HepG2 (cell line): ENCODE measurements around the gene ZNF79. TPM values are rescaled to one million over a fixed set of nuclear protein-coding genes. Genes with fewer than 3 reads are reported as not detected.
A peak's percentile ranks its signal among the peaks of the same experiment; 100 is the strongest.

Source experiments
- ATAC-seq: fragments of 200-7000 bp; cut with Tn5 transposase; 3 replicates; pipeline ENCODE4 v1.9.1; 2020; ENCODE audit warnings: mild to moderate bottlenecking, moderate library complexity
- BruUV-seq: library from RNA; stranded (reverse); fragments of 400-500 nt; replicated peaks from 2 replicates; lab custom pipeline; 2021; lab: Mats Ljungman, UMichigan
- CTCF ChIA-PET: fragments of 300-600 bp; formaldehyde crosslinking; extraction: SDS; loops from one replicate; lab custom pipeline; 2021; ENCODE audit warnings: low total read pairs, inconsistent platforms, low intra/inter-chr PET ratio; lab: Yijun Ruan, JAX
- POLR2A ChIA-PET: fragments of 350-600 bp; sonication (Branson Sonifier 250); formaldehyde crosslinking; loops from one replicate; lab custom pipeline; 2020; ENCODE audit warnings: antibody characterized with exemption, inconsistent platforms; lab: Yijun Ruan, JAX
- DNase-seq: peaks from one replicate; pipeline ENCODE4 v3.0.0-alpha.2; 2015; ENCODE audit warnings: low spot score
- FAIRE-seq: peaks from 3 replicates; lab custom pipeline; 2011; peaks lifted over from hg19 to GRCh38; lab: Jason Lieb, UNC
- H2AFZ ChIP-seq: one replicate; pipeline ENCODE4 v1.6.1; 2011; ENCODE audit warnings: low read length, inconsistent platforms
- H3K27ac ChIP-seq: fragments of 300-600 bp; 3 replicates; pipeline ENCODE4 v1.8.0; 2011; ENCODE audit warnings: mixed run types, mild to moderate bottlenecking, mixed read lengths, low read length, inconsistent platforms; ENCODE audit not compliant: insufficient read depth; ENCODE audit errors: extremely low read length
- H3K27me3 ChIP-seq, 2 experiments: fragments of 200-600 bp in 1 of 2; 2 replicates in 1 of 2; 3 replicates in 1 of 2; pipeline versions ENCODE4 v1.6.0 to v1.8.0; 2011; ENCODE audit warnings: low read length in 2 of 2, mild to moderate bottlenecking in 2 of 2, moderate library complexity in 2 of 2, inconsistent platforms in 1 of 2; ENCODE audit not compliant: insufficient read depth in 2 of 2, control insufficient read depth in 1 of 2
- H3K36me3 ChIP-seq, 2 experiments: fragments of 200-600 bp in 1 of 2; replicated peaks in 1 of 2; 2 replicates in 1 of 2; 3 replicates in 1 of 2; pipeline versions ENCODE4 v1.5.1 to v1.8.0; 2011; ENCODE audit warnings: low read length in 2 of 2, inconsistent platforms in 1 of 2; ENCODE audit not compliant: insufficient read depth in 2 of 2, control insufficient read depth in 1 of 2
- H3K4me1 ChIP-seq: 2 replicates; pipeline ENCODE4 v1.5.1; 2012; ENCODE audit warnings: low read length, inconsistent platforms; ENCODE audit not compliant: insufficient read depth
- H3K4me2 ChIP-seq: 2 replicates; pipeline ENCODE4 v1.6.0; 2011; ENCODE audit warnings: low read depth, low read length, inconsistent platforms
- H3K4me3 ChIP-seq, 3 experiments: fragments of 200-600 bp in 1 of 3; sonication (generic), shearing (Covaris generic) in 1 of 3; replicated peaks in 1 of 3; 2 replicates each; pipeline ENCODE4 v1.5.1; 2011 to 2016; ENCODE audit warnings: low read length in 3 of 3, inconsistent platforms in 2 of 3, low read depth in 2 of 3, mild to moderate bottlenecking in 2 of 3, control low read depth in 1 of 3, mixed read lengths in 1 of 3; ENCODE audit not compliant: insufficient read depth in 1 of 3
- H3K79me2 ChIP-seq: one replicate; pipeline ENCODE4 v1.6.1; 2011; ENCODE audit warnings: low read length, inconsistent platforms; ENCODE audit not compliant: insufficient read depth
- H3K9ac ChIP-seq: 2 replicates; pipeline ENCODE4 v1.6.0; 2011; ENCODE audit warnings: mild to moderate bottlenecking, low read depth, low read length, inconsistent platforms; ENCODE audit not compliant: insufficient read depth
- H3K9me3 ChIP-seq: 2 replicates; pipeline ENCODE4 v1.5.1; 2012; ENCODE audit warnings: mild to moderate bottlenecking, low read length
- H4K20me1 ChIP-seq: 2 replicates; pipeline ENCODE4 v1.6.0; 2011; ENCODE audit warnings: inconsistent platforms, mild to moderate bottlenecking, low read length, moderate library complexity; ENCODE audit not compliant: insufficient read depth
- ATF7-NPFF ChIP-seq: sonication (generic); formaldehyde crosslinking; IDR thresholded peaks from 2 replicates; pipeline ENCODE4 v1.8.1; 2023; ENCODE audit warnings: mild to moderate bottlenecking, low read depth, missing genetic modification reagents, moderate library complexity
- CTCF ChIP-seq: sonication (generic); formaldehyde crosslinking; IDR thresholded peaks from 2 replicates; pipeline ENCODE4 v1.5.0; 2020; ENCODE audit warnings: mild to moderate bottlenecking, missing genetic modification reagents, moderate library complexity
- ESRRA ChIP-seq: sonication (generic); formaldehyde crosslinking; IDR thresholded peaks from 2 replicates; pipeline ENCODE4 v1.5.1; 2020; ENCODE audit warnings: mild to moderate bottlenecking, low read depth, missing genetic modification reagents
- FOSL1 ChIP-seq: sonication (generic); formaldehyde crosslinking; IDR thresholded peaks from 2 replicates; pipeline ENCODE4 v1.9.0; 2021; ENCODE audit warnings: missing genetic modification reagents, borderline replicate concordance
- HMGXB4 ChIP-seq, 2 experiments: sonication (generic) in 1 of 2; formaldehyde crosslinking in 1 of 2; IDR thresholded peaks; 2 replicates each; pipeline versions ENCODE4 v1.4.0 to v1.6.1; 2018 to 2020; ENCODE audit warnings: missing genetic modification reagents in 2 of 2, borderline replicate concordance in 1 of 2, low read depth in 1 of 2, mild to moderate bottlenecking in 1 of 2, missing biosample characterization in 1 of 2
- HNRNPL ChIP-seq: fragments of 200-400 bp; formaldehyde crosslinking; IDR thresholded peaks from 2 replicates; pipeline ENCODE4 v1.6.1; 2017; ENCODE audit warnings: mild to moderate bottlenecking, low read depth, low read length
- KMT2B ChIP-seq: IDR thresholded peaks from 2 replicates; pipeline ENCODE4 v1.6.1; 2016; ENCODE audit warnings: missing genetic modification reagents, missing compliant biosample characterization
- LRRFIP1 ChIP-seq: sonication (generic); formaldehyde crosslinking; conservative IDR thresholded peaks from 2 replicates; pipeline ENCODE4 v1.4.0; 2020; ENCODE audit warnings: missing genetic modification reagents
- MAFF ChIP-seq: IDR thresholded peaks from 2 replicates; pipeline ENCODE4 v1.6.1; 2011; ENCODE audit warnings: low read depth, low read length, improper control_type of control experiment
- MAFK ChIP-seq, 2 experiments: IDR thresholded peaks in 1 of 2; conservative IDR thresholded peaks in 1 of 2; 2 replicates each; pipeline ENCODE4 v1.6.1; 2011; ENCODE audit warnings: improper control_type of control experiment in 2 of 2, low read length in 2 of 2
- MED8 ChIP-seq: sonication (generic); formaldehyde crosslinking; IDR thresholded peaks from 2 replicates; pipeline ENCODE4 v1.8.1; 2023; ENCODE audit warnings: mild to moderate bottlenecking, missing genetic modification reagents; ENCODE audit not compliant: insufficient replicate concordance
- POLR2AphosphoS2 ChIP-seq: IDR thresholded peaks from 2 replicates; pipeline ENCODE4 v1.6.1; 2011; ENCODE audit warnings: low read depth, low read length, improper control_type of control experiment
- POLR2G ChIP-seq: fragments of 200-400 bp; formaldehyde crosslinking; IDR thresholded peaks from 2 replicates; pipeline ENCODE4 v1.6.1; 2018; ENCODE audit warnings: mild to moderate bottlenecking, low read depth, low read length, moderate library complexity
- RBFOX2 ChIP-seq: fragments of 200-400 bp; formaldehyde crosslinking; IDR thresholded peaks from 2 replicates; pipeline ENCODE4 v1.6.1; 2017; ENCODE audit warnings: low read depth, mild to moderate bottlenecking, low read length
- ZBTB14 ChIP-seq: sonication (generic); formaldehyde crosslinking; IDR thresholded peaks from 2 replicates; pipeline ENCODE4 v1.4.0; 2020; ENCODE audit warnings: missing genetic modification reagents
- ZNF550 ChIP-seq: sonication (generic); formaldehyde crosslinking; IDR thresholded peaks from 2 replicates; pipeline ENCODE4 v1.4.0; 2020; ENCODE audit warnings: mild to moderate bottlenecking, missing genetic modification reagents, borderline replicate concordance
- WGBS: methylation state at CpG from one replicate; pipeline ENCODE4 v1.1.6; 2017; ENCODE audit warnings: low lambda C conversion rate; 5-methylcytosine and 5-hydroxymethylcytosine counted together
- in situ Hi-C: cut with HindIII; loops from 2 replicates; pipeline ENCODE4 v1.10.0; 2017; ENCODE audit warnings: low pct_unique_long_range_greater_than_20kb; ENCODE audit not compliant: extremely low pct_ligation_motif_present
- intact Hi-C: fragments of 100-400 bp; cut with micrococcal nuclease; formaldehyde crosslinking; loops from one replicate; pipeline ENCODE4 v1.10.0; 2022; ENCODE audit not compliant: unreplicated experiment
- polyA plus RNA-seq, 8 experiments: library from polyadenylated mRNA; depleted of rRNA in 3 of 8; stranded (reverse) in 7 of 8; unstranded in 1 of 8; fragments of >200 nt; fragmentation: Illumina TruSeq in 4 of 8; extraction: Trizol in 4 of 8; gene quantifications; 2 replicates each; pipeline versions ENCODE4 v1.2.1 to v1.2.3, GENCODE V29; 2011 to 2016; ENCODE audit warnings: low read depth in 4 of 8, missing spikeins in 1 of 8, mixed read lengths in 1 of 8; ENCODE audit not compliant: insufficient read depth in 1 of 8
- total RNA-seq, 5 experiments: library from RNA; depleted of rRNA; stranded (reverse); fragments of >200 nt; fragmentation: Illumina TruSeq; extraction: Trizol; gene quantifications; 2 replicates each; pipeline ENCODE4 v1.2.3, GENCODE V29; 2016; ENCODE audit warnings: low read depth in 1 of 5

The ZNF79 gene
- total and polyA plus RNA-seq, 2 of the 13 experiments (the other 11 are each of a cell fraction or from before 2014, with no cell fraction given), result 3.7 to 8.1 TPM

- POLR2A ChIA-PET, result interaction anchor here (1.3 to 3.2 kb wide), 4 partner anchors 11 to 94 kb away, joined by 3 to 14 read pairs (median 6); partner anchors contain the start of gene ZNF79
- Histone ChIP-seq H3K79me2 (peaks cover 27% of the 10 kb centered on the region), H3K4me1 (peaks cover 28% of the 10 kb centered on the region), H3K27ac (no peak overlapping the region), H2AFZ (no peak overlapping the region), H3K9me3 (no peaks in the 10 kb centered on the region), H3K4me2 (no peak overlapping the region), H3K4me3 (no peak overlapping the region), H3K9ac (no peak overlapping the region), H4K20me1 (peaks cover 10% of the 10 kb centered on the region; the same call in 1 of the 2 replicates), H3K36me3 (peaks cover 28 to 57% of the 10 kb centered on the region in 2 experiments; a peak in 4 of 5 replicates), H3K27me3 (no peaks in the 10 kb centered on the region)
- CTCF ChIA-PET, result no interaction called here
- FAIRE-seq, result no peak
- ATAC-seq, result no peak
- in situ Hi-C loops (no loop called here), intact Hi-C loops (no loop called here)
- WGBS, result 94% methylated on average over 6 of the region's 18 CpGs
- no TSS peak for BruUV-seq
- no peak for DNase-seq
- no peak for TF ChIP-seq ZNF550 (CRISPR knock-in tag)
- no peak for TF ChIP-seq LRRFIP1 (CRISPR knock-in tag)
- TF ChIP-seq HNRNPL, result 0 out of 2 replicates have a peak, but pooled peaks have one; percentile 28
- peak; percentile 90 for TF ChIP-seq MAFF
- TF ChIP-seq POLR2AphosphoS2, result 0 out of 2 replicates have a peak, but pooled peaks have one; percentile 40
- peak; percentile 92 to 95 for TF ChIP-seq MAFK (conservative IDR thresholded peaks at IDR 0.05 in 1 of 2, IDR thresholded peaks at IDR 0.05 in 1 of 2; ENCODE audit: low read length in 2 of 2)
- TF ChIP-seq MED8 (CRISPR knock-in tag), result no peak
- no peak for TF ChIP-seq CTCF (CRISPR knock-in tag)
- peak; percentile 81 for TF ChIP-seq RBFOX2
- TF ChIP-seq HMGXB4 (CRISPR knock-in tag; IDR thresholded peaks at IDR 0.05; ENCODE audit: borderline replicate concordance in 1 of 2, low read depth in 1 of 2), result no peak
- TF ChIP-seq KMT2B, result no peak
- no peak for TF ChIP-seq ATF7-NPFF (CRISPR knock-in tag)
- TF ChIP-seq ESRRA (CRISPR knock-in tag), result no peak
- no peak for TF ChIP-seq ZBTB14 (CRISPR knock-in tag)
- TF ChIP-seq POLR2G, result peak; percentile 46; the same call in 1 of the 2 replicates
- TF ChIP-seq FOSL1 (CRISPR knock-in tag), result no peak
These were observed 21.6 kb upstream of the ZNF79 start for GRCh38 chr9:127402401-127403090.
